Thoracic aorta (tissue), 2 donors: Measurements from ENCODE around the gene SF3A2. TPM values are rescaled to one million over a fixed set of nuclear protein-coding genes. Genes with fewer than 3 reads are reported as not detected.
A peak's percentile ranks its signal among the peaks of the same experiment; 100 is the strongest.

Source experiments
- ATAC-seq: fragments of 150-250 bp; one replicate; pipeline ENCODE4 v1.8.0; 2017; ENCODE audit warnings: low read depth; ENCODE audit not compliant: insufficient number of reproducible peaks, low FRiP score
- DNase-seq: peaks from one replicate; pipeline ENCODE4 v3.0.0-alpha.2; 2020; ENCODE audit warnings: low spot score
- H3K27ac ChIP-seq, 2 donors: fragments of 200-600 bp; sonication (generic); 1 replicate in 1 of 2; 2 replicates in 1 of 2; pipeline ENCODE4 v1.5.1; 2016; ENCODE audit warnings: mild to moderate bottlenecking in 2 of 2, moderate library complexity in 2 of 2
- H3K27me3 ChIP-seq: fragments of 200-600 bp; sonication (generic); replicated peaks from 2 replicates; pipeline ENCODE4 v1.6.0; 2016; ENCODE audit warnings: mild to moderate bottlenecking; ENCODE audit not compliant: insufficient read depth
- H3K36me3 ChIP-seq: fragments of 200-600 bp; sonication (generic); one replicate; pipeline ENCODE4 v1.5.1; 2016
- H3K4me1 ChIP-seq, 2 donors: fragments of 200-600 bp; sonication (generic); 1 replicate in 1 of 2; 2 replicates in 1 of 2; pipeline versions ENCODE4 v1.5.1 to v1.6.0; 2016; ENCODE audit warnings: low read depth in 2 of 2, mild to moderate bottlenecking in 1 of 2; ENCODE audit not compliant: control insufficient read depth in 1 of 2
- H3K4me3 ChIP-seq: fragments of 200-600 bp; sonication (generic); 2 replicates; pipeline ENCODE4 v1.5.1; 2016; ENCODE audit warnings: mild to moderate bottlenecking
- H3K9me3 ChIP-seq: fragments of 200-600 bp; sonication (generic); 2 replicates; pipeline ENCODE4 v1.5.1; 2016
- CTCF ChIP-seq: fragments of 200-600 bp; sonication (generic); IDR thresholded peaks from one replicate; pipeline ENCODE4 v1.5.1; 2019; ENCODE audit warnings: antibody characterized with exemption
- total RNA-seq, 2 donors: library from RNA; depleted of rRNA; stranded (reverse); fragments of >200 nt; gene quantifications; one replicate each; pipeline versions ENCODE4 v1.1.0 to v1.2.3, GENCODE V29; 2016

SF3A2 gene
- total RNA-seq, 2 donors from 2014 or later = 23.8 to 43.7 TPM

- Histone ChIP-seq H3K27me3 (no peaks in the 10 kb centered on the region), H3K36me3 (peaks cover 17% of the 10 kb centered on the region), H3K27ac (no peak overlapping the region), H3K9me3 (no peaks in the 10 kb centered on the region), H3K4me3 (no peak overlapping the region), H3K4me1 (peaks cover 0 to 7% of the 10 kb centered on the region in 2 donors)
- TF ChIP-seq CTCF = no peak
- ATAC-seq (no peak), DNase-seq (no peak)
Observed at GRCh38 chr19:2201473-2202148, 35.0 kb upstream of the SF3A2 start.

GRCh38 chr19:2202366-2202765 lies 34.3 kb upstream of the SF3A2 start:
- no peak for DNase-seq

GRCh38 chr19:2207008-2207407 lies 29.6 kb upstream of the SF3A2 start:
- peaks cover 54% of the 10 kb centered on the region for H3K36me3 ChIP-seq
- no peak overlapping the region for H3K4me3 ChIP-seq
- H3K27me3 ChIP-seq = no peaks in the 10 kb centered on the region
- no peaks in the 10 kb centered on the region for H3K4me1 ChIP-seq
- TF ChIP-seq CTCF = no peak
- no peaks in the 10 kb centered on the region for H3K9me3 ChIP-seq
- H3K27ac ChIP-seq = no peak overlapping the region
- DNase-seq (no peak), ATAC-seq (no peak)

More at GRCh38 chr19:2202366-2202765, 34.3 kb upstream of the SF3A2 start:
- Histone ChIP-seq H3K27me3 (no peaks in the 10 kb centered on the region), H3K27ac (no peak overlapping the region), H3K9me3 (no peaks in the 10 kb centered on the region), H3K36me3 (peaks cover 19% of the 10 kb centered on the region), H3K4me1 (peaks cover 0 to 7% of the 10 kb centered on the region in 2 donors), H3K4me3 (no peak overlapping the region)
- TF ChIP-seq CTCF = no peak
- no peak for ATAC-seq

- TF ChIP-seq CTCF = no peak
- Histone ChIP-seq H3K9me3 (no peaks in the 10 kb centered on the region), H3K36me3 (peaks cover 64% of the 10 kb centered on the region), H3K4me3 (no peak overlapping the region), H3K27me3 (no peaks in the 10 kb centered on the region), H3K4me1 (no peaks in the 10 kb centered on the region), H3K27ac (no peak overlapping the region)
- ATAC-seq (no peak), DNase-seq (peak; percentile 12)
Observed at GRCh38 chr19:2207991-2208860, 28.4 kb upstream of the SF3A2 start.

- Histone ChIP-seq H3K27me3 (no peaks in the 10 kb centered on the region), H3K9me3 (no peaks in the 10 kb centered on the region), H3K4me1 (no peaks in the 10 kb centered on the region), H3K4me3 (no peak overlapping the region), H3K36me3 (peaks cover 63% of the 10 kb centered on the region), H3K27ac (no peak overlapping the region)
- TF ChIP-seq CTCF = no peak
- DNase-seq = no peak
- no peak for ATAC-seq
Observed at GRCh38 chr19:2208975-2209374, 27.6 kb upstream of the SF3A2 start.
